GM13976 (cell line): Measurements from ENCODE around the gene L1TD1.
"Not testable (repeated sequence)": the region's sequence is repeated elsewhere in the genome, so short reads cannot be mapped to it uniquely, and the experiment has no call there.

ENCODE experiments used
- DNase-seq: peaks from one replicate; pipeline ENCODE4 v3.0.0; 2012; ENCODE audit warnings: low spot score
- CTCF ChIP-seq: IDR thresholded peaks from 2 replicates; pipeline ENCODE4 v1.5.1; 2012; ENCODE audit warnings: borderline replicate concordance, mild to moderate bottlenecking; ENCODE audit not compliant: insufficient read depth; ENCODE audit errors: extremely low read depth, missing control alignments, control extremely low read depth
- in situ Hi-C: fragments of 300-500 bp; cut with MboI; formaldehyde crosslinking; loops from one replicate; pipeline ENCODE4 v1.12.0; 2022; ENCODE audit warnings: low sequenced_read_pairs, mixed read lengths, inconsistent platforms; ENCODE audit not compliant: unreplicated experiment

L1TD1 gene

GRCh38 chr1:62233926-62234450, 39.3 kb downstream of the L1TD1 start:
- no peak for DNase-seq
- no peak for TF ChIP-seq CTCF
- in situ Hi-C loops, result no loop called here

- in situ Hi-C loops, result no loop called here
Observed at GRCh38 chr1:62234688-62235087, 40.0 kb downstream of the L1TD1 start.

GRCh38 chr1:62235576-62235975, 40.9 kb downstream of the L1TD1 start:
- in situ Hi-C loops, result no loop called here
- TF ChIP-seq CTCF, result no peak
- no peak for DNase-seq

More at GRCh38 chr1:62234688-62235087, 40.0 kb downstream of the L1TD1 start:
- TF ChIP-seq CTCF, result no peak
- DNase-seq, result no peak

- no peak for TF ChIP-seq CTCF
- in situ Hi-C loops, result no loop called here
- no peak for DNase-seq
Observed at GRCh38 chr1:62237361-62237760, 42.7 kb downstream of the L1TD1 start.

- in situ Hi-C loops, result no loop called here
- DNase-seq, result no peak
- TF ChIP-seq CTCF, result no peak
Observed at GRCh38 chr1:62237950-62238374, 43.3 kb downstream of the L1TD1 start.

GRCh38 chr1:62238507-62238906, 43.9 kb downstream of the L1TD1 start:
- no peak for TF ChIP-seq CTCF
- no peak for DNase-seq
- in situ Hi-C loops, result no loop called here

GRCh38 chr1:62239652-62240403, 45.2 kb downstream of the L1TD1 start:
- DNase-seq, in situ Hi-C loops: not testable (repeated sequence)
